ENCODE measurements around the gene DMTF1.
"Not testable (repeated sequence)": the region's sequence is repeated elsewhere in the genome, so short reads cannot be mapped to it uniquely, and the experiment has no call there.

The DMTF1 gene

DNA sequence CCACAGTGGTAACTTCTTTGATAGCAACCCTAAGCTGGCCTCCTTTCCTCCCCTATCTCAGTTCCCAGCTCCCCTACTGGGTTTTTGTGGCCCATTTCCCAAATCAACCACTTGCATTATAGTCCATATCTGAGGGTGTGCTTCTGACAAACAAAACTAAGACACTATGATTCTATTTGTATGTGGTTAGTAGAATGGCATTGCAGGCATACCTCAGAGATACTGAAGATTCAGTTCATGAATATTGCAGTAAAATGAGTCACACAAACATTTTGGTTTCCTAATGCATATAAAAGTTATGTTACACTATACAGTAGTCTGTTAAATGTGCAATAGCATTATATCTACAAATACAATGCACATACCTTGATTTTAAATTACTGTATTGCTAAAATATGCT lies 82.7 kb downstream of the DMTF1 start:
- DNase-seq = no peak

DNA sequence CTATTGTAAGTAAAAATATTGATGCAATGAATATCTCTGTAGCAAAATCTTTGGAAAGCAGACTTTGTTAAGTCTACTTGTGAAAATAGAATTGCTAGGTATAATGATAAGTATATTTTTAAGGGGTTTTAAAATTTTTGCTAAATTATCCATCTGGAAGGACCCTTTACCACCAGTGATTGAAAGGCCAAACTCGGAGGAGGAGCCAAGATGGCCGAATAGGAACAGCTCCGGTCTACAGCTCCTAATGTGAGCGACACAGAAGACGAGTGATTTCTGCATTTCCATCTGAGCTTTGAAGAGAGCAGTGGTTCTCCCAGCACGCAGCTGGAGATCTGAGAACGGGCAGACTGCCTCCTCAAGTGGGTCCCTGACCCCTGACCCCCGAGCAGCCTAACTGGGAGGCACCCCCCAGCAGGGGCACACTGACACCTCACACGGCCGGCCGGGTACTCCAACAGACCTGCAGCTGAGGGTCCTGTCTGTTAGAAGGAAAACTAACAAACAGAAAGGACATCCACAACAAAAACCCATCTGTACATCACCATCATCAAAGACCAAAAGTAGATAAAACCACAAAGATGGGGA lies 86.3 kb downstream of the DMTF1 start:
- DNase-seq = not testable (repeated sequence)

DNA sequence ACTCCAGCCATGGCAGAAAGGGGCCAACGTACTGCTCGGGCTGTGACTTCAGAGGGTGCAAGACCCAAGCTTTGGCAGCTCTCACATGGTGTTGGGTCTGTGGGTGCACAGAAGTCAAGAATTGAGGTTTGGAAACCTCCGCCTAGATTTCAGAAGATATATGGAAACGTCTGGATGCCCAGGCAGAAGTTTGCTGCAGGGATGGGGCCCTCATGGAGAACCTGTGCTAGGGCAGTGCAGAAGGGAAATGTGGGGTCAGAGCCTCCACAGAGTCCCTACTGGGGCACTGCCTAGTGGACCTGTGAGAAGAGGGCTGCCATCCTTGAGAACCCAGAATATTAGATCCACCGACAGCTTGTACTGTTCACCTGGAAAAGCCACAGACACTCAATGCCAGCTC lies 93.4 kb downstream of the DMTF1 start:
- DNase-seq = not testable (repeated sequence)

Data from amniotic stem cell (primary cell).